H1 (cell line): ENCODE data around the gene DTX3. TPM values are rescaled to one million over a fixed set of nuclear protein-coding genes. Genes with fewer than 3 reads are reported as not detected.
A peak's percentile ranks its signal among the peaks of the same experiment; 100 is the strongest.

Experiments
- ATF3 ChIP-seq: IDR thresholded peaks from 2 replicates; pipeline ENCODE4 v1.6.1; 2011; ENCODE audit warnings: low read depth, mild to moderate bottlenecking, low read length; ENCODE audit not compliant: insufficient read depth
- CTBP2 ChIP-seq: IDR thresholded peaks from 2 replicates; pipeline ENCODE4 v1.7.0; 2011; ENCODE audit warnings: borderline replicate concordance, mild to moderate bottlenecking, moderate library complexity, mixed read lengths, low read length; ENCODE audit not compliant: insufficient read depth, insufficient read length
- CTCF ChIP-seq, 3 experiments: IDR thresholded peaks; 1 replicate in 2 of 3; 2 replicates in 1 of 3; pipeline versions ENCODE4 v1.5.1 to v1.6.1; 2011; ENCODE audit warnings: low read length in 3 of 3, mild to moderate bottlenecking in 3 of 3, inconsistent platforms in 2 of 3, low read depth in 1 of 3, moderate library complexity in 1 of 3; ENCODE audit not compliant: insufficient read depth in 1 of 3; ENCODE audit errors: control extremely low read depth in 1 of 3
- HDAC6 ChIP-seq: IDR thresholded peaks from one replicate; pipeline ENCODE4 v1.7.1; 2012; ENCODE audit warnings: low read depth, mild to moderate bottlenecking, inconsistent platforms, low read length, moderate library complexity
- RAD21 ChIP-seq, 2 experiments: IDR thresholded peaks in 1 of 2; conservative IDR thresholded peaks in 1 of 2; 2 replicates each; pipeline ENCODE4 v1.6.1; 2011; ENCODE audit warnings: low read depth in 2 of 2, low read length in 2 of 2, improper control_type of control experiment in 1 of 2, inconsistent platforms in 1 of 2, mild to moderate bottlenecking in 1 of 2, moderate library complexity in 1 of 2
- SIN3A ChIP-seq, 2 experiments: IDR thresholded peaks in 1 of 2; conservative IDR thresholded peaks in 1 of 2; 2 replicates each; pipeline ENCODE4 v1.6.1; 2011 to 2012; ENCODE audit warnings: low read length in 2 of 2, improper control_type of control experiment in 1 of 2, low read depth in 1 of 2, mild to moderate bottlenecking in 1 of 2
- SIX5 ChIP-seq: IDR thresholded peaks from 2 replicates; pipeline ENCODE4 v1.6.1; 2011; ENCODE audit warnings: mild to moderate bottlenecking, low read depth, low read length
- SP2 ChIP-seq: IDR thresholded peaks from 2 replicates; pipeline ENCODE4 v1.6.1; 2012; ENCODE audit warnings: mild to moderate bottlenecking, low read length, inconsistent platforms
- polyA plus RNA-seq, 7 experiments: library from polyadenylated mRNA; depleted of rRNA in 3 of 7; stranded (reverse) in 5 of 7; unstranded in 2 of 7; fragments of >200 nt in 5 of 7; fragments of 200-250 nt in 2 of 7; gene quantifications; 1 replicate in 5 of 7; 2 replicates in 1 of 7; 4 replicates in 1 of 7; pipeline versions ENCODE4 v1.2.1 to v1.2.3, GENCODE V29; 2011 to 2013; ENCODE audit warnings: missing spikeins in 2 of 7, mixed read lengths in 2 of 7
- total RNA-seq: library from RNA; stranded (reverse); fragmentation: NEBNext Ultra II Directional; extraction: Animal tissue kit (Norgen Biotek cat#: 25700); gene quantifications from 2 replicates; pipeline ENCODE4 v1.2.1, GENCODE V29; 2021

The DTX3 gene
- total and polyA plus RNA-seq, 2 of the 8 experiments (the other 6 are each of a cell fraction or from before 2014, with no cell fraction given), result 41.8 to 92.5 TPM

- no peak for TF ChIP-seq ATF3
- TF ChIP-seq SP2, result no peak
- TF ChIP-seq CTBP2, result no peak
- no peak; a peak in 1 of 4 replicates for TF ChIP-seq CTCF (IDR thresholded peaks at IDR 0.05; ENCODE audit: control extremely low read depth in 1 of 3, insufficient read depth in 1 of 3, low read depth in 1 of 3, low read length in 3 of 3)
- no peak for TF ChIP-seq SIX5
- TF ChIP-seq SIN3A (conservative IDR thresholded peaks at IDR 0.05 in 1 of 2, IDR thresholded peaks at IDR 0.05 in 1 of 2; ENCODE audit: low read depth in 1 of 2, low read length in 2 of 2), result peak; percentile 71 to 95; a peak in 3 of 4 replicates
- no peak for TF ChIP-seq HDAC6
- no peak; a peak in 1 of 4 replicates for TF ChIP-seq RAD21 (IDR thresholded peaks at IDR 0.05 in 1 of 2, conservative IDR thresholded peaks at IDR 0.05 in 1 of 2; ENCODE audit: low read depth in 2 of 2, low read length in 2 of 2)
These were observed 13.5 kb upstream of the DTX3 start, which contains the start of gene PIP4K2C (continued) for GRCh38 chr12:57590864-57591781.
